ENCODE results near the gene ERC1.
"Not testable (repeated sequence)": the region's sequence is repeated elsewhere in the genome, so short reads cannot be mapped to it uniquely, and the experiment has no call there.

The ERC1 gene

GRCh38 chr12:1050059-1050707 is 59.2 kb downstream of the ERC1 start:
- Histone ChIP-seq H3K27me3 (ENCODE audit: control insufficient read depth in 2 of 2, insufficient read depth in 2 of 2, low read length in 2 of 2) (no peaks in the 10 kb centered on the region), H3K9ac (ENCODE audit: low read depth in 1 of 2, low read length in 2 of 2) (no peak overlapping the region), H3K27ac (ENCODE audit: low read depth in 2 of 2, low read length in 2 of 2) (no peak overlapping the region), H3K36me3 (ENCODE audit: control insufficient read depth in 2 of 2, insufficient read depth in 2 of 2, low read length in 2 of 2) (no peaks in the 10 kb centered on the region), H3K4me1 (ENCODE audit: control insufficient read depth in 2 of 2, insufficient read depth in 2 of 2, low read length in 2 of 2) (peaks cover 2 to 4% of the 10 kb centered on the region in 2 donors), H3K4me3 (ENCODE audit: low read length in 2 of 2) (no peak overlapping the region), H3K9me3 (ENCODE audit: control insufficient read depth in 2 of 2, low read length in 2 of 2) (no peaks in the 10 kb centered on the region)

GRCh38 chr12:1051672-1052071 is 60.6 kb downstream of the ERC1 start:
- H3K36me3 ChIP-seq (ENCODE audit: control insufficient read depth in 2 of 2, insufficient read depth in 2 of 2, low read length in 2 of 2); H3K27me3 ChIP-seq (ENCODE audit: control insufficient read depth in 2 of 2, insufficient read depth in 2 of 2, low read length in 2 of 2); H3K4me1 ChIP-seq (ENCODE audit: control insufficient read depth in 2 of 2, insufficient read depth in 2 of 2, low read length in 2 of 2); H3K9me3 ChIP-seq (ENCODE audit: control insufficient read depth in 2 of 2, low read length in 2 of 2); H3K9ac ChIP-seq (ENCODE audit: low read depth in 1 of 2, low read length in 2 of 2); H3K27ac ChIP-seq (ENCODE audit: low read depth in 2 of 2, low read length in 2 of 2); H3K4me3 ChIP-seq (ENCODE audit: low read length in 2 of 2): not testable (repeated sequence)

- no peaks in the 10 kb centered on the region for H3K27me3 ChIP-seq (ENCODE audit: control insufficient read depth in 2 of 2, insufficient read depth in 2 of 2, low read length in 2 of 2)
- no peak overlapping the region for H3K9ac ChIP-seq (ENCODE audit: low read depth in 1 of 2, low read length in 2 of 2)
- H3K4me3 ChIP-seq (ENCODE audit: low read length in 2 of 2), result no peak overlapping the region
- H3K36me3 ChIP-seq (ENCODE audit: control insufficient read depth in 2 of 2, insufficient read depth in 2 of 2, low read length in 2 of 2), result no peaks in the 10 kb centered on the region
- no peaks in the 10 kb centered on the region for H3K9me3 ChIP-seq (ENCODE audit: control insufficient read depth in 2 of 2, low read length in 2 of 2)
- H3K4me1 ChIP-seq (ENCODE audit: control insufficient read depth in 2 of 2, insufficient read depth in 2 of 2, low read length in 2 of 2), result peaks cover 2 to 4% of the 10 kb centered on the region in 2 donors
- no peak overlapping the region for H3K27ac ChIP-seq (ENCODE audit: low read depth in 2 of 2, low read length in 2 of 2)
These were observed 62.7 kb downstream of the ERC1 start for GRCh38 chr12:1053690-1054089.

- Histone ChIP-seq H3K9ac (ENCODE audit: low read depth in 1 of 2, low read length in 2 of 2) (no peak overlapping the region), H3K27me3 (ENCODE audit: control insufficient read depth in 2 of 2, insufficient read depth in 2 of 2, low read length in 2 of 2) (no peaks in the 10 kb centered on the region), H3K4me1 (ENCODE audit: control insufficient read depth in 2 of 2, insufficient read depth in 2 of 2, low read length in 2 of 2) (peaks cover 2 to 4% of the 10 kb centered on the region in 2 donors), H3K4me3 (ENCODE audit: low read length in 2 of 2) (no peak overlapping the region), H3K27ac (ENCODE audit: low read depth in 2 of 2, low read length in 2 of 2) (no peak overlapping the region), H3K36me3 (ENCODE audit: control insufficient read depth in 2 of 2, insufficient read depth in 2 of 2, low read length in 2 of 2) (no peaks in the 10 kb centered on the region), H3K9me3 (ENCODE audit: control insufficient read depth in 2 of 2, low read length in 2 of 2) (peaks cover 0 to 3% of the 10 kb centered on the region in 2 donors)
These were observed 63.3 kb downstream of the ERC1 start for GRCh38 chr12:1054117-1054870.

GRCh38 chr12:1056390-1056789 is 65.4 kb downstream of the ERC1 start:
- Histone ChIP-seq H3K9me3 (ENCODE audit: control insufficient read depth in 2 of 2, low read length in 2 of 2) (peaks cover 0 to 3% of the 10 kb centered on the region in 2 donors), H3K36me3 (ENCODE audit: control insufficient read depth in 2 of 2, insufficient read depth in 2 of 2, low read length in 2 of 2) (no peaks in the 10 kb centered on the region), H3K4me1 (ENCODE audit: control insufficient read depth in 2 of 2, insufficient read depth in 2 of 2, low read length in 2 of 2) (peaks cover 2 to 4% of the 10 kb centered on the region in 2 donors), H3K9ac (ENCODE audit: low read depth in 1 of 2, low read length in 2 of 2) (no peak overlapping the region), H3K27me3 (ENCODE audit: control insufficient read depth in 2 of 2, insufficient read depth in 2 of 2, low read length in 2 of 2) (no peaks in the 10 kb centered on the region), H3K4me3 (ENCODE audit: low read length in 2 of 2) (no peak overlapping the region), H3K27ac (ENCODE audit: low read depth in 2 of 2, low read length in 2 of 2) (no peak overlapping the region)

- no peak overlapping the region for H3K9ac ChIP-seq (ENCODE audit: low read depth in 1 of 2, low read length in 2 of 2)
- H3K27ac ChIP-seq (ENCODE audit: low read depth in 2 of 2, low read length in 2 of 2), result no peak overlapping the region
- H3K4me3 ChIP-seq (ENCODE audit: low read length in 2 of 2), result no peak overlapping the region
- no peaks in the 10 kb centered on the region for H3K36me3 ChIP-seq (ENCODE audit: control insufficient read depth in 2 of 2, insufficient read depth in 2 of 2, low read length in 2 of 2)
- H3K27me3 ChIP-seq (ENCODE audit: control insufficient read depth in 2 of 2, insufficient read depth in 2 of 2, low read length in 2 of 2), result no peaks in the 10 kb centered on the region
- H3K4me1 ChIP-seq (ENCODE audit: control insufficient read depth in 2 of 2, insufficient read depth in 2 of 2, low read length in 2 of 2), result peaks cover 2 to 4% of the 10 kb centered on the region in 2 donors
- H3K9me3 ChIP-seq (ENCODE audit: control insufficient read depth in 2 of 2, low read length in 2 of 2), result peaks cover 0 to 3% of the 10 kb centered on the region in 2 donors
These were observed 67.4 kb downstream of the ERC1 start for GRCh38 chr12:1058423-1058822.

GRCh38 chr12:1059162-1059561 is 68.1 kb downstream of the ERC1 start:
- Histone ChIP-seq H3K36me3 (ENCODE audit: control insufficient read depth in 2 of 2, insufficient read depth in 2 of 2, low read length in 2 of 2) (no peaks in the 10 kb centered on the region), H3K9ac (ENCODE audit: low read depth in 1 of 2, low read length in 2 of 2) (no peak overlapping the region), H3K4me3 (ENCODE audit: low read length in 2 of 2) (no peak overlapping the region), H3K27ac (ENCODE audit: low read depth in 2 of 2, low read length in 2 of 2) (no peak overlapping the region), H3K27me3 (ENCODE audit: control insufficient read depth in 2 of 2, insufficient read depth in 2 of 2, low read length in 2 of 2) (no peaks in the 10 kb centered on the region), H3K9me3 (ENCODE audit: control insufficient read depth in 2 of 2, low read length in 2 of 2) (peaks cover 5% of the 10 kb centered on the region in 2 donors), H3K4me1 (ENCODE audit: control insufficient read depth in 2 of 2, insufficient read depth in 2 of 2, low read length in 2 of 2) (peaks cover 0 to 2% of the 10 kb centered on the region in 2 donors)

- Histone ChIP-seq H3K27me3 (ENCODE audit: control insufficient read depth in 2 of 2, insufficient read depth in 2 of 2, low read length in 2 of 2) (no peaks in the 10 kb centered on the region), H3K4me1 (ENCODE audit: control insufficient read depth in 2 of 2, insufficient read depth in 2 of 2, low read length in 2 of 2) (no peaks in the 10 kb centered on the region), H3K9me3 (ENCODE audit: control insufficient read depth in 2 of 2, low read length in 2 of 2) (peaks cover 5% of the 10 kb centered on the region in 2 donors)
These were observed 72.8 kb downstream of the ERC1 start for GRCh38 chr12:1063852-1064251.

GRCh38 chr12:1064317-1064716 is 73.3 kb downstream of the ERC1 start:
- Histone ChIP-seq H3K36me3 (ENCODE audit: control insufficient read depth in 2 of 2, insufficient read depth in 2 of 2, low read length in 2 of 2) (no peaks in the 10 kb centered on the region), H3K9me3 (ENCODE audit: control insufficient read depth in 2 of 2, low read length in 2 of 2) (peaks cover 3 to 5% of the 10 kb centered on the region in 2 donors), H3K4me3 (ENCODE audit: low read length in 2 of 2) (no peak overlapping the region), H3K27ac (ENCODE audit: low read depth in 2 of 2, low read length in 2 of 2) (no peak overlapping the region), H3K4me1 (ENCODE audit: control insufficient read depth in 2 of 2, insufficient read depth in 2 of 2, low read length in 2 of 2) (no peaks in the 10 kb centered on the region), H3K27me3 (ENCODE audit: control insufficient read depth in 2 of 2, insufficient read depth in 2 of 2, low read length in 2 of 2) (no peaks in the 10 kb centered on the region), H3K9ac (ENCODE audit: low read depth in 1 of 2, low read length in 2 of 2) (no peak overlapping the region)

More at GRCh38 chr12:1063852-1064251, 72.8 kb downstream of the ERC1 start:
- Histone ChIP-seq H3K36me3 (ENCODE audit: control insufficient read depth in 2 of 2, insufficient read depth in 2 of 2, low read length in 2 of 2) (no peaks in the 10 kb centered on the region), H3K9ac (ENCODE audit: low read depth in 1 of 2, low read length in 2 of 2) (no peak overlapping the region), H3K27ac (ENCODE audit: low read depth in 2 of 2, low read length in 2 of 2) (no peak overlapping the region), H3K4me3 (ENCODE audit: low read length in 2 of 2) (no peak overlapping the region)

GRCh38 chr12:1065629-1066028 is 74.6 kb downstream of the ERC1 start:
- Histone ChIP-seq H3K27me3 (ENCODE audit: control insufficient read depth in 2 of 2, insufficient read depth in 2 of 2, low read length in 2 of 2) (no peaks in the 10 kb centered on the region), H3K9me3 (ENCODE audit: control insufficient read depth in 2 of 2, low read length in 2 of 2) (peaks cover 3 to 5% of the 10 kb centered on the region in 2 donors)

More at GRCh38 chr12:1065629-1066028, 74.6 kb downstream of the ERC1 start:
- Histone ChIP-seq H3K4me3 (ENCODE audit: low read length in 2 of 2) (no peak overlapping the region), H3K4me1 (ENCODE audit: control insufficient read depth in 2 of 2, insufficient read depth in 2 of 2, low read length in 2 of 2) (no peaks in the 10 kb centered on the region), H3K36me3 (ENCODE audit: control insufficient read depth in 2 of 2, insufficient read depth in 2 of 2, low read length in 2 of 2) (no peaks in the 10 kb centered on the region), H3K27ac (ENCODE audit: low read depth in 2 of 2, low read length in 2 of 2) (no peak overlapping the region), H3K9ac (ENCODE audit: low read depth in 1 of 2, low read length in 2 of 2) (no peak overlapping the region)
